ENCODE measurements around the gene GASK1A. TPM values are rescaled to one million over a fixed set of nuclear protein-coding genes. Genes with fewer than 3 reads are reported as not detected.
A peak's percentile ranks its signal among the peaks of the same experiment; 100 is the strongest.

GASK1A gene
- total RNA-seq, 1 experiment from 2014 or later = not detected

- in situ Hi-C loops (cut with HindIII; ENCODE audit: low pct_unique_long_range_greater_than_20kb, low sequenced_read_pairs) = no loop called here
- no peak for DNase-seq (ENCODE audit: low read depth, low spot score)
These were observed 110.0 kb downstream of the GASK1A start for GRCh38 chr3:43089081-43089480.

- DNase-seq (ENCODE audit: low read depth, low spot score) = no peak
- in situ Hi-C loops (cut with HindIII; ENCODE audit: low pct_unique_long_range_greater_than_20kb, low sequenced_read_pairs) = no loop called here
These were observed 111.1 kb downstream of the GASK1A start for GRCh38 chr3:43090238-43090637.

GRCh38 chr3:43091481-43091880 lies 112.4 kb downstream of the GASK1A start:
- no peak for DNase-seq (ENCODE audit: low read depth, low spot score)
- in situ Hi-C loops (cut with HindIII; ENCODE audit: low pct_unique_long_range_greater_than_20kb, low sequenced_read_pairs) = no loop called here

GRCh38 chr3:43093006-43093405 lies 113.9 kb downstream of the GASK1A start:
- in situ Hi-C loops (cut with HindIII; ENCODE audit: low pct_unique_long_range_greater_than_20kb, low sequenced_read_pairs) = no loop called here
- DNase-seq (ENCODE audit: low read depth, low spot score) = no peak

GRCh38 chr3:43093974-43094373 lies 114.9 kb downstream of the GASK1A start:
- in situ Hi-C loops (cut with HindIII; ENCODE audit: low pct_unique_long_range_greater_than_20kb, low sequenced_read_pairs) = no loop called here
- no peak for DNase-seq (ENCODE audit: low read depth, low spot score)

- in situ Hi-C loops (cut with HindIII; ENCODE audit: low pct_unique_long_range_greater_than_20kb, low sequenced_read_pairs) = no loop called here
- no peak for DNase-seq (ENCODE audit: low read depth, low spot score)
These were observed 115.3 kb downstream of the GASK1A start for GRCh38 chr3:43094381-43094780.

- in situ Hi-C loops (cut with HindIII; ENCODE audit: low pct_unique_long_range_greater_than_20kb, low sequenced_read_pairs) = no loop called here
- no peak for DNase-seq (ENCODE audit: low read depth, low spot score)
These were observed 115.7 kb downstream of the GASK1A start for GRCh38 chr3:43094851-43095250.

GRCh38 chr3:43095370-43095769 lies 116.3 kb downstream of the GASK1A start:
- in situ Hi-C loops (cut with HindIII; ENCODE audit: low pct_unique_long_range_greater_than_20kb, low sequenced_read_pairs) = no loop called here
- DNase-seq (ENCODE audit: low read depth, low spot score) = no peak

GRCh38 chr3:43096761-43097160 lies 117.7 kb downstream of the GASK1A start:
- in situ Hi-C loops (cut with HindIII; ENCODE audit: low pct_unique_long_range_greater_than_20kb, low sequenced_read_pairs) = no loop called here
- no peak for DNase-seq (ENCODE audit: low read depth, low spot score)

GRCh38 chr3:43097400-43098080 lies 118.4 kb downstream of the GASK1A start:
- in situ Hi-C loops (cut with HindIII; ENCODE audit: low pct_unique_long_range_greater_than_20kb, low sequenced_read_pairs) = no loop called here
- DNase-seq (ENCODE audit: low read depth, low spot score) = no peak

GRCh38 chr3:43098761-43099160 lies 119.7 kb downstream of the GASK1A start:
- no peak for DNase-seq (ENCODE audit: low read depth, low spot score)
- in situ Hi-C loops (cut with HindIII; ENCODE audit: low pct_unique_long_range_greater_than_20kb, low sequenced_read_pairs) = no loop called here

- no peak for DNase-seq (ENCODE audit: low read depth, low spot score)
- in situ Hi-C loops (cut with HindIII; ENCODE audit: low pct_unique_long_range_greater_than_20kb, low sequenced_read_pairs) = no loop called here
These were observed 123.8 kb downstream of the GASK1A start for GRCh38 chr3:43102773-43103480.

- in situ Hi-C loops (cut with HindIII; ENCODE audit: low pct_unique_long_range_greater_than_20kb, low sequenced_read_pairs) = no loop called here
- no peak for DNase-seq (ENCODE audit: low read depth, low spot score)
These were observed 124.9 kb downstream of the GASK1A start for GRCh38 chr3:43104039-43104438.

- in situ Hi-C loops (cut with HindIII; ENCODE audit: low pct_unique_long_range_greater_than_20kb, low sequenced_read_pairs) = no loop called here
- DNase-seq (ENCODE audit: low read depth, low spot score) = no peak
These were observed 125.8 kb downstream of the GASK1A start for GRCh38 chr3:43104660-43105595.

GRCh38 chr3:43105596-43106292 lies 126.6 kb downstream of the GASK1A start, which contains the start of gene POMGNT2:
Gene POMGNT2, minus strand, starts transcription at chr3:43106079. Its CDS starts 24,648 bp downstream, at chr3:43081431.
- peak; percentile 86 for DNase-seq (ENCODE audit: low read depth, low spot score)
- in situ Hi-C loops (cut with HindIII; ENCODE audit: low pct_unique_long_range_greater_than_20kb, low sequenced_read_pairs) = no loop called here

- in situ Hi-C loops (cut with HindIII; ENCODE audit: low pct_unique_long_range_greater_than_20kb, low sequenced_read_pairs) = no loop called here
- no peak for DNase-seq (ENCODE audit: low read depth, low spot score)
These were observed 127.2 kb downstream of the GASK1A start for GRCh38 chr3:43106293-43106628.
